Left ventricle myocardium superior (tissue), 1 donor: ENCODE measurements around the gene NWD2. TPM values are rescaled to one million over a fixed set of nuclear protein-coding genes. Genes with fewer than 3 reads are reported as not detected.
"Not testable (repeated sequence)": the region's sequence is repeated elsewhere in the genome, so short reads cannot be mapped to it uniquely, and the experiment has no call there.

Experiments used
- ATAC-seq: fragments of 200-7000 bp; cut with Tn5 transposase; one replicate; pipeline ENCODE4 v1.9.1; 2020; ENCODE audit warnings: mild to moderate bottlenecking, moderate library complexity
- DNase-seq: peaks from one replicate; pipeline ENCODE4 v3.0.0-alpha.2; 2020
- intact Hi-C: fragments of 100-400 bp; cut with micrococcal nuclease; formaldehyde crosslinking; loops from one replicate; pipeline ENCODE4 v1.11.0; 2022
- long read RNA-seq: library from polyadenylated mRNA; unstranded; transcript quantifications from one replicate; pipeline ENCODE4 v2.0.0, GENCODE V29; 2021
- total RNA-seq: library from RNA; stranded (reverse); fragmentation: NEBNext Ultra II Directional; extraction: Animal tissue kit (Norgen Biotek cat#: 25700); gene quantifications from one replicate; pipeline ENCODE4 v1.2.1, GENCODE V29; 2021
- donor health status: DM: no; HTN: yes; CAD: no; lungs with severe emphysema.

NWD2 gene, protein sequence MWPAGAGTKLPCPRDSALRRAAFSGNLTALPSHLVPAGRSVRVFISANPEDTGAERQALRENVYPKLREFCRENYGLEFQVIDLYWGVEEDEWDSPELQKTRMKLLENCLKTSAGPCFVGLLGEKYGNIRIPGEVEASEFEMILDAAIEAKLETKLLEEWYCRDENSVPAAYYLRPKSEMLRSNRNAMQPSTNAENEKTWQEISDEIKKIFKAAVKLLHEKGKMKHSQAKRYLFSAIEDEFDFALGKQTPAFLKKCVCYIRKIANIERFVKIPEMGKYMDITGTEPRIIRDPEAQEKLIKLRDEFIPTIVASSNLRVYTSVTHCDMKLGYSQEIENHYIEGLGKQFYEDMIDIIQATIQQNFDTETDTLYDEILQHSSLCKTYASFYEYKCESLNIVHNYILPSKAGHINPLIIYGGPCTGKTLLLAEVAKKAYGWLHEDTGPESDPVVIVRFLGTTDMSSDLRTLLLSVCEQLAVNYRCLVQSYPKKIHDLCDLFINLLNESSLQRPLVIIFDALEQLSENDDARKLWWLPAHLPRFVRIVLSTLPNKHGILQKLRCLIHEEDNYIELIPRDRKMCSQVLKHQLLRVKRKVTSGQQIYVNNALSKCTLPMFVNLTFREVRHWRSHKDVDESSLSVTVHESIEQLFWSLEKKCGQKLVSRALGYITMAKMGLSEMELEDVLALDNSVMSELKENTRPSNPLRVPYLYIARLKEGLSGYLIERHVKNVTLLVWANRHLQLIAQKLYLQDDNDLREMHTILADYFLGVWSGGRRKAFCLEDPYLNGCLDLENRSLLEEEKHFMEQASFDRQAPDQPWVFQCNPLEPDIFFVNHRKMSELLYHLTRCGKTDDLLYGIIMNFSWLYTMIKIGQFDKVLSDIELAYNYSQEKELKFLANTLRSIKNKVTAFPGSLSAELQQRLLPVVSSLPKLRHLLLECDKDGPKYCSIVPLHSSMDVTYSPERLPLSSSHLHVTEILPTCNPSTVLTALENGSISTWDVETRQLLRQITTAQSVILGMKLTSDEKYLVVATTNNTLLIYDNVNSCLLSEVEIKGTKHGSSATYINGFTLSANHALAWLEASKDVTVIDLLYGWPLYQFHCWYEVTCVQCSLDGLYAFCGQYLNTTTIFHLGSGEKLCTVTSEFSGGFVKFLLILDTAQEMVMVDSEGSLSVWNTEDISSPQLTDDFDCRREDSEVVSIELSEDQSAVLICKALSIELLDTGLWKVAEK (N-terminal part only)
- not detected for total RNA-seq
- long read RNA-seq, result 0 reads

- DNase-seq (peak; percentile 28), ATAC-seq (no peak)
- intact Hi-C loops, result no loop called here
Observed at GRCh38 chr4:37244583-37245390, at the start of gene NWD2. Gene NWD2 (plus strand): TSS chr4:37244743. CDS start chr4:37245068, 325 bp downstream.

- no peak for DNase-seq
- no peak for ATAC-seq
- intact Hi-C loops, result no loop called here
Observed at GRCh38 chr4:37197899-37198298, 46.6 kb upstream of the NWD2 start.

DNA sequence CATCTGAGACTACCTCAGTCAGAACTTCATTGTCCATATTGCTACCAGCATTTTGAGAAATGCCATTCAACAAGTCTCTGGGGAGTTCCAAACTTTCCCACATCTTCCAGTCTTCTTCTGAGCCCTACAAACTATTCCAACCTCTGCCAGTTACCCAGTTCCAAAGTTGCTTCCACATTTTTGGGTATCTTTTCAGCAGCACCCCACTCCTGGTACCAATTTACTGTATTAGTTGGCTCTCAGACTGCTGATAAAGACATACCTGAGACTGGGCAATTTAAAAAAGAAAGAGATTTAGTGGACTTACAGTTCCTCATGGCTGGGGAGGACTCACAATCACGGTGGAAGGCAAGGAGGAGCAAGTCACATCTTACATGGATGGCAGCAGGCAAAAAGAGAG, 39.8 kb upstream of the NWD2 start:
- DNase-seq, intact Hi-C loops, ATAC-seq: not testable (repeated sequence)

DNA sequence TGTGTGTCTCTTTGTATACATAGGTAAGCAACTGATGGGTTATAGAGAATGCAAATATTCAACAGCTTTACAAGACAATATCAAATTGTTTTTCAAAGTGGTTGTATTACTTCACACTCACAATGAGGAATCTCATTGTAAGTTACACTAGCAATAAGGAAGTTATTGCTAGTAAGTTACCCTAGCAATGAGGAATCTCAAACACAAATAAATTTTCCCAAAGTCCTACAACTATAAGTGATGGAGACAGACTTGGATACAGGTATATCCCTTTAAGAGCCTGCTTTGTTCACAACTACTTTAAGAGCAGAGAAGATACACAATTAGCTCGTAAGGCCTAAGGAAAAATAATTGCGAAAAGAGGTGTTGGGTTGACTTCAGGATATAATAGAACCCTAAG, 28.3 kb upstream of the NWD2 start:
- ATAC-seq (no peak), DNase-seq (no peak)
- intact Hi-C loops, result no loop called here

DNA sequence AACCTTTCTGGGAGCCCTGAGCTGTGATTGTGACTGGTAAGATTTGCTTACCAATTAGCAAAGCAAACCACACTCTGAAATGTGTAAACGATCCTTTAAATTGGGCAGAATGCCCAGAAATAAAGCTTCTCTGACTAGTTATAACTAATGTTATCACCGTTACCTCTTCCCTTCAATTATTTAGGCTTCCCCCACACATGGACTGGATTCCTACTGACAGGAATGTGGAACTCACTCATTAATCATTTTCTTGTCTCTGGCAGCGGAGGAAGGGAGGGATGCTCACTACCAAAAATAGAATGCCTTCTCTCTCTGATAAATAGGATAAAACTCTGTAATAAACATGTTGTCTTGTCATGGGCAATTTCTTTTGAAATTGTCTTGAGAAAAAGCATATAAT, 25.3 kb upstream of the NWD2 start:
- DNase-seq, result no peak
- no peak for ATAC-seq
- intact Hi-C loops, result no loop called here

DNA sequence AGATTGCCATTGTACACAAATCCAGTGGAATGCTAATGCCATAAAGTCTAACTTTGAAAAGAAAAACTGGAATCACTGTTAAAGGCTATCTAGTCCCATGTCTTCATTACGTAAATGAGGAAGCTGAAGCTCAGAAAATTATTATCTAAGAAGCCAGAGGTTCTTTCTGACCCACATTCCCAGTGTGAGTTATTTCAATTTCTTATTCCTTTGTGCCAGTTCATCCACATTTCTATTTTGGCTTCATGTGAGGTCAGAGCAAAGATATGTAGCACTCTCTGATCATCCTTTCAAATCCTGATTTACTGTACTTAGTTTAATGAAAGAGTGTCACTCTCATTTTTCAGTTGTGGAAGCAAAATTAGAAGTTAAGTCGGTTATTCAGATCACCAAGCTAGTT, 24.6 kb upstream of the NWD2 start:
- ATAC-seq (no peak), DNase-seq (no peak)
- intact Hi-C loops, result no loop called here

GRCh38 chr4:37220685-37221084, 23.9 kb upstream of the NWD2 start:
- DNase-seq, result no peak
- intact Hi-C loops, result no loop called here
- no peak for ATAC-seq

DNA sequence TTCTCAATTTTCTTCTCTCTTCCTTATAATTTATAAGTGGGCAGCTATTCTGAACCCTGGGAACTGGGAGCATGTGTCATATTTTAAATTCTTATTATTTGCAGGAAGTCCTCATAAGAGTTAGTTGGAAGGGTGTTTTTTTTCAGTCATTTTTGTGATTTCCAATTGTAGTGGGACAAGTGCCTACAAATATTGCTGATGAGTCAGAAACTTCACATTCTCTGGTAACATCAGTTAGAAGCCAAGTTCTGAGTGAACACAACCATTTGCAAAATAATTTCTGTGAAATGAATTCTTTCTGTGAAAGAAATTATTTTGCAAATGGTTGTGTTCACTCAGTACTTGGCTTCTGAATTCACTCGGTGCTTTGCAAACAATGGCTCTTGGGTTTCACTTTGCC, 20.8 kb upstream of the NWD2 start:
- intact Hi-C loops, result no loop called here
- DNase-seq (no peak), ATAC-seq (no peak)

DNA sequence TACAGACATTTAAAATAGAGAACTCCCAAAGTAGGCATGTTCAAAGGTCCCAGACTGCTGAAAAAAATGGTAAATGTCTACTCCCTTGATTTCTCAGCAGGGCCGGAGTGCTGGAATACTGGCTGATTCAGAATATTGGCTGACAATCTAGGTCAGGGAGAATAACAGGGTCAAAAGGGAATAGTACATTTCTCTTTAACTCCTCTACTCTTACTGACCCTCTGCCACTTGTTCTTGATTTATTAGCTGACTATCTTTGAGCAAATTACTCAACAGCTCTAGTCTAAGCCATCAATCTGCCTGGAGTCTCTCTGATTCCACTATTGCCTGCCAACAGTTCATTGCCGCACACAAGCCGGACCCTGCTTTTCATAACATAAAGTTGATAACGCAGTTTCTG, 19.7 kb upstream of the NWD2 start:
- DNase-seq, result no peak
- no peak for ATAC-seq
- intact Hi-C loops, result no loop called here

- DNase-seq, result no peak
- no peak for ATAC-seq
- intact Hi-C loops, result no loop called here
Observed at GRCh38 chr4:37225778-37226177, 18.8 kb upstream of the NWD2 start.

- DNase-seq, result no peak
- ATAC-seq, result no peak
- intact Hi-C loops, result no loop called here
Observed at GRCh38 chr4:37232315-37232714, 12.2 kb upstream of the NWD2 start.

GRCh38 chr4:37236165-37236564, 8.4 kb upstream of the NWD2 start:
- ATAC-seq, result no peak
- intact Hi-C loops, result no loop called here
- no peak for DNase-seq

DNA sequence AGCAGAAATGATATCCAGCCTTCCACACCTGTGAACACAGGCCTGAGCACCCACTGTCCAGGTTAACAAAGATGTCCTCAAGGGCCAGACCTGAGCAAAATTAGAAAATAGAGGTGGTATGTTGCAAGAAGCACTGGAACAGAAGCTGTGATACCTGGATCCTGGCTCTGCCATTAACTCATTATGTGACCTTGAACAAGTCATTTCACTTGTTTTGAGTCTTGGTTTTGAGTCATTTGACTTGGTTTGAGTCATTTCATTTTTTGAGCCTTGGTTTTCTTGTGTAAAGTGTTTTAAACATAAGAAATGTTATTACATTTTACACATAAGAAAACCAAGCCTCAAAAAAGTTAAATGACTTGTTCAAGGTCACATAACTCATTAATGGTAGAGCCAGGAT, 2.9 kb upstream of the NWD2 start:
- DNase-seq (no peak), ATAC-seq (no peak)
- intact Hi-C loops, result no loop called here

GRCh38 chr4:37243051-37243450, 1.5 kb upstream of the NWD2 start:
- DNase-seq, result no peak
- intact Hi-C loops, result no loop called here
- ATAC-seq, result no peak

GRCh38 chr4:37243722-37244582, 591 bp upstream of the NWD2 start:
- intact Hi-C loops, result no loop called here
- ATAC-seq, result no peak
- no peak for DNase-seq

DNA sequence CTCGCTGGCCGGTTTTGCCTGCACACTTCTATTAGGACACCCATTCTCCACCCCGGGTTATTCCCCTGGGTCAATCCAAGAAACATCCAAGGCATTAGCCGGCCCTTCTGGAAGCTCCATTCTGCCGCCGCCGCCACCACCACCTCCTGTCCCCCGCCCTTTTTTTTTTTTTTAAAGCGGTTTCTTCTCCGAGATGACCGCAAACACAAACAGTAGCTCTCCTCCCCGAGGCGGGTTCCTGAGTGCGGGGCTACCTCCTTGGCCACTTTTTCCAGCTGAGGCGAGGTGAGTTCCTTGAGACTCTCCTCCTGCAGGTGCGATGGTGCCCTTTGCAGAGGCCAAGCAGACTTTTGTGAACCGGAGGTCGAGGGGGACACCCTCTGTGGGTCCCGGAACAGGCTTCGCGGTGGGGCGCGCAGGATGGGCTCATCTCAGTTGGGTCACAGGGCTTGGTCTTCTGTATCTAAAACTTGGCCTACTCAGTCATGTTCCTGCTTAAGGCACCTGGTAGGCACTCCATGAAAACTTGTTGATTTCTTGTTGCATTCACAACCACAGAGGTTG, 930 bp downstream of the NWD2 start:
- DNase-seq, result no peak
- no peak for ATAC-seq
- intact Hi-C loops, result no loop called here

DNA sequence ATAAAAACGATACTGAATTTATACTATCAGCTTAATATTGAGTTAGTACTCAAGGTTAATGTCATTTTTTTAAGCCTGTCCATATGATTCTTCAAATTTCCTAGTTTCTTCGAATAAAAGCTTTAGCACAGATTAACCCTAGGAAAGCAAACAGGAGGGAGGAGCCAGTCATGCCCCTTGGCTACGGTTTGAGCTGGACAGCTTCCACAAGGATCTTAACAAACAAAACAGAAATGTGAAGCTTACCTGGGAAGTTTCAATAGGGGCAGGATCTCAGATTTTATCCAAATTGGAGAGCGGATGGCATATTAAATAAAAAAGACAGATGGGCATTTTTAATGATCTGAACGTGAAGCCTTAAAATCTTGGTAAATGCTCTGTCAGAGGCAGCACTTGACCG, 2.3 kb downstream of the NWD2 start:
- DNase-seq, result no peak
- ATAC-seq, result no peak
- intact Hi-C loops, result no loop called here

DNA sequence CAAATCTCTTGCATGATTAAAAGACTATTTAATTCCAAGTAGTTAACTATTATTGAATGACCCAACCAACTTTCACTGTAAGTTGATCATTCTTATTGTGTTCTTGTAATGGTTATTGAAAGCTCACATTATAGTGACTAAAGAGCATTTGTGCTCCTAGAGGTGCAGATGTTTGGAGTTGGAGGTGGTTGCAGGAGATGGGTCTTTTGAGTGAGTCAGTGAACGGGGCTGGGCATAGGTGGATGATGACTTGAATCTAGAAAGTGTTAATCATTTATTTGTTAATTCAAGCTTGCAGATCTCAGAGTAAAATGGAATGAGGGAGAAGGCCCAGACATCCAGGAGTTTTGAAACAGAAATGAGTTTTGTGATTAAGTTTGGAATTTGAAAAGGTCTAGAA, 13.7 kb downstream of the NWD2 start:
- intact Hi-C loops, result no loop called here
- ATAC-seq (no peak), DNase-seq (no peak)
